ENCODE measurements around the gene STAB1.

STAB1 gene

DNA sequence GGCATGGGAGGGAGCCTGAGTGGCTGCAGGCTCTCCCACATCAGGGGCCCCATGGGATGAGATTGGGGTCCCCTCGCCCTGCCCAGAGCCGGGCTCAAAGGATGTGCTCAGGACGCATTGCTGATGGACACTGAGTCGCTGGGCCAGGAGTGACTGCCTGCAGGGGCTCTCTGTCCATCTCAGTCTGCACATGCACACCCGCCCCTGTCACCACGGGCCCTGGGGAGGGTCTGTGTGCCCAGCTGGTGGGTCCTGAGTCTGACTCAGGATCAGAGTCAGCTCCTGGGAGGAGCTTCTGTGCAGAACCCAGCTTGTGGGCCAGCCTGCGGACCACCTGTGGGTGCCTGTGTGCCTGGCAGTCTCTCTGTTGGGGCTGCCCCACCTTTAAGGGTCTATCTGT lies 18.1 kb downstream of the STAB1 start:
- Histone ChIP-seq H3K4me3 (replicated peaks; ENCODE audit: insufficient read depth, low read length) (no peak overlapping the region), H3K27ac (replicated peaks) (no peak overlapping the region), H3K27me3 (ENCODE audit: insufficient read depth, poor library complexity, severe bottlenecking) (no peaks in the 10 kb centered on the region)
- DNase-seq (ENCODE audit: low read depth in 1 of 2, low spot score in 1 of 2): no peak
- TF ChIP-seq POLR2AphosphoS5 (IDR thresholded peaks at IDR 0.05; ENCODE audit: low read depth) (no peak), SPI1 (IDR thresholded peaks at IDR 0.05; ENCODE audit: borderline replicate concordance, low read depth) (no peak), GABPA (IDR thresholded peaks at IDR 0.05; ENCODE audit: low read depth) (no peak)
- TF ChIP-seq, protein P1, sequence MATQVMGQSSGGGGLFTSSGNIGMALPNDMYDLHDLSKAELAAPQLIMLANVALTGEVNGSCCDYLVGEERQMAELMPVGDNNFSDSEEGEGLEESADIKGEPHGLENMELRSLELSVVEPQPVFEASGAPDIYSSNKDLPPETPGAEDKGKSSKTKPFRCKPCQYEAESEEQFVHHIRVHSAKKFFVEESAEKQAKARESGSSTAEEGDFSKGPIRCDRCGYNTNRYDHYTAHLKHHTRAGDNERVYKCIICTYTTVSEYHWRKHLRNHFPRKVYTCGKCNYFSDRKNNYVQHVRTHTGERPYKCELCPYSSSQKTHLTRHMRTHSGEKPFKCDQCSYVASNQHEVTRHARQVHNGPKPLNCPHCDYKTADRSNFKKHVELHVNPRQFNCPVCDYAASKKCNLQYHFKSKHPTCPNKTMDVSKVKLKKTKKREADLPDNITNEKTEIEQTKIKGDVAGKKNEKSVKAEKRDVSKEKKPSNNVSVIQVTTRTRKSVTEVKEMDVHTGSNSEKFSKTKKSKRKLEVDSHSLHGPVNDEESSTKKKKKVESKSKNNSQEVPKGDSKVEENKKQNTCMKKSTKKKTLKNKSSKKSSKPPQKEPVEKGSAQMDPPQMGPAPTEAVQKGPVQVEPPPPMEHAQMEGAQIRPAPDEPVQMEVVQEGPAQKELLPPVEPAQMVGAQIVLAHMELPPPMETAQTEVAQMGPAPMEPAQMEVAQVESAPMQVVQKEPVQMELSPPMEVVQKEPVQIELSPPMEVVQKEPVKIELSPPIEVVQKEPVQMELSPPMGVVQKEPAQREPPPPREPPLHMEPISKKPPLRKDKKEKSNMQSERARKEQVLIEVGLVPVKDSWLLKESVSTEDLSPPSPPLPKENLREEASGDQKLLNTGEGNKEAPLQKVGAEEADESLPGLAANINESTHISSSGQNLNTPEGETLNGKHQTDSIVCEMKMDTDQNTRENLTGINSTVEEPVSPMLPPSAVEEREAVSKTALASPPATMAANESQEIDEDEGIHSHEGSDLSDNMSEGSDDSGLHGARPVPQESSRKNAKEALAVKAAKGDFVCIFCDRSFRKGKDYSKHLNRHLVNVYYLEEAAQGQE (IDR thresholded peaks at IDR 0.05; ENCODE audit: insufficient replicate concordance, low read depth): no peak
- TF ChIP-seq, protein P2, sequence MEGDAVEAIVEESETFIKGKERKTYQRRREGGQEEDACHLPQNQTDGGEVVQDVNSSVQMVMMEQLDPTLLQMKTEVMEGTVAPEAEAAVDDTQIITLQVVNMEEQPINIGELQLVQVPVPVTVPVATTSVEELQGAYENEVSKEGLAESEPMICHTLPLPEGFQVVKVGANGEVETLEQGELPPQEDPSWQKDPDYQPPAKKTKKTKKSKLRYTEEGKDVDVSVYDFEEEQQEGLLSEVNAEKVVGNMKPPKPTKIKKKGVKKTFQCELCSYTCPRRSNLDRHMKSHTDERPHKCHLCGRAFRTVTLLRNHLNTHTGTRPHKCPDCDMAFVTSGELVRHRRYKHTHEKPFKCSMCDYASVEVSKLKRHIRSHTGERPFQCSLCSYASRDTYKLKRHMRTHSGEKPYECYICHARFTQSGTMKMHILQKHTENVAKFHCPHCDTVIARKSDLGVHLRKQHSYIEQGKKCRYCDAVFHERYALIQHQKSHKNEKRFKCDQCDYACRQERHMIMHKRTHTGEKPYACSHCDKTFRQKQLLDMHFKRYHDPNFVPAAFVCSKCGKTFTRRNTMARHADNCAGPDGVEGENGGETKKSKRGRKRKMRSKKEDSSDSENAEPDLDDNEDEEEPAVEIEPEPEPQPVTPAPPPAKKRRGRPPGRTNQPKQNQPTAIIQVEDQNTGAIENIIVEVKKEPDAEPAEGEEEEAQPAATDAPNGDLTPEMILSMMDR (IDR thresholded peaks at IDR 0.05; ENCODE audit: insufficient read depth, low read length): no peak

DNA sequence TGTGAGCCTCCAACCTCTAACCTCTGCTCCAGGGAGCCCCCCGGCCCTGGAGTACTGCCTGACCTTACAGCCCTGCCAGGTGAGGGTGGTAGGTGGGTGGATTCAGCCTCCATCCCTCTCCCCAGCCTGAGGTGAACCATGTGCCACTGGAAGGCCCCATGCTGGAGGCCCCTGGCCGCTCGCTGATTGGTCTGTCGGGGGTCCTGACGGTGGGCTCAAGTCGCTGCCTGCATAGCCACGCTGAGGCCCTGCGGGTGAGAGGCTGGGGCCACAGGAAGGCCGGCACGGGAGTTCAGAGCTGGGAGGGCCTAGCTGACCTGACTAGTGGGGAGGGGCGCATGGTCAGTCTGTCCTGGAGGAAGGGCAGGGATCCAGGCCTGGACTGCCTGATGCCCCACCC lies 19.4 kb downstream of the STAB1 start:
- Histone ChIP-seq H3K27me3 (ENCODE audit: insufficient read depth, poor library complexity, severe bottlenecking) (no peaks in the 10 kb centered on the region), H3K4me3 (replicated peaks; ENCODE audit: insufficient read depth, low read length) (no peak overlapping the region), H3K27ac (replicated peaks) (no peak overlapping the region)
- TF ChIP-seq SPI1 (IDR thresholded peaks at IDR 0.05; ENCODE audit: borderline replicate concordance, low read depth): no peak
- no peak for TF ChIP-seq POLR2AphosphoS5 (IDR thresholded peaks at IDR 0.05; ENCODE audit: low read depth)
- TF ChIP-seq GABPA (IDR thresholded peaks at IDR 0.05; ENCODE audit: low read depth): no peak
- TF ChIP-seq, protein P2 (IDR thresholded peaks at IDR 0.05; ENCODE audit: insufficient read depth, low read length): no peak
- TF ChIP-seq, protein P1 (IDR thresholded peaks at IDR 0.05; ENCODE audit: insufficient replicate concordance, low read depth): no peak
- no peak for DNase-seq (ENCODE audit: low read depth in 1 of 2, low spot score in 1 of 2)

DNA sequence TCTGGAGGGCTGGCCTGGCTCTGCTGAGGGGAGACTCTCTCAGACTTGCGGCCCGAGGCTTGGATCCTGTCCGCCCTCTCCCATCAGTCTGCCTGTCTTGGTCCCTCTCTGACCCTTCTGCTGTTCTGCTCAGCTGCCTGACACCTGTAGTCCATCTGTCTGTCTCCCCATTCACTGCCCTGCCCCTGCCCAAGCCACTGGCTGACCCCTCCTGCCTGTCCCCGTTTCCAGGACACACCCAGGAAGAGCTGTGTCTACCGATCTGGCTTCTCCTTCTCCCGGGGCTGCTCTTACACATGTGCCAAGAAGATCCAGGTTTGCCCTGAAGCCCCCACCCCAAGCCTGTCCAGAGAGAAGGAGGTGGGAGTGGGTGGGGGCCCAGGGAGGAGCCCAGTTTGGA lies 20.1 kb downstream of the STAB1 start:
- Histone ChIP-seq H3K27ac (replicated peaks) (no peak overlapping the region), H3K4me3 (replicated peaks; ENCODE audit: insufficient read depth, low read length) (no peak overlapping the region), H3K27me3 (ENCODE audit: insufficient read depth, poor library complexity, severe bottlenecking) (no peaks in the 10 kb centered on the region)
- DNase-seq (ENCODE audit: low read depth in 1 of 2, low spot score in 1 of 2): no peak
- no peak for TF ChIP-seq POLR2AphosphoS5 (IDR thresholded peaks at IDR 0.05; ENCODE audit: low read depth)
- TF ChIP-seq SPI1 (IDR thresholded peaks at IDR 0.05; ENCODE audit: borderline replicate concordance, low read depth): no peak
- TF ChIP-seq, protein P2 (IDR thresholded peaks at IDR 0.05; ENCODE audit: insufficient read depth, low read length): no peak
- no peak for TF ChIP-seq GABPA (IDR thresholded peaks at IDR 0.05; ENCODE audit: low read depth)
- TF ChIP-seq, protein P1 (IDR thresholded peaks at IDR 0.05; ENCODE audit: insufficient replicate concordance, low read depth): no peak

All from HL-60 (cell line).